ENCODE measurements around the gene WDFY4. TPM values are rescaled to one million over a fixed set of nuclear protein-coding genes. Genes with fewer than 3 reads are reported as not detected.
A peak's percentile ranks its signal among the peaks of the same experiment; 100 is the strongest.

WDFY4 gene
- total and polyA plus RNA-seq, 9 of the 15 experiments (the other 6 are each of a cell fraction or from before 2014, with no cell fraction given): 0.01 to 0.02 (median 0.01) TPM; not detected in 6

DNA sequence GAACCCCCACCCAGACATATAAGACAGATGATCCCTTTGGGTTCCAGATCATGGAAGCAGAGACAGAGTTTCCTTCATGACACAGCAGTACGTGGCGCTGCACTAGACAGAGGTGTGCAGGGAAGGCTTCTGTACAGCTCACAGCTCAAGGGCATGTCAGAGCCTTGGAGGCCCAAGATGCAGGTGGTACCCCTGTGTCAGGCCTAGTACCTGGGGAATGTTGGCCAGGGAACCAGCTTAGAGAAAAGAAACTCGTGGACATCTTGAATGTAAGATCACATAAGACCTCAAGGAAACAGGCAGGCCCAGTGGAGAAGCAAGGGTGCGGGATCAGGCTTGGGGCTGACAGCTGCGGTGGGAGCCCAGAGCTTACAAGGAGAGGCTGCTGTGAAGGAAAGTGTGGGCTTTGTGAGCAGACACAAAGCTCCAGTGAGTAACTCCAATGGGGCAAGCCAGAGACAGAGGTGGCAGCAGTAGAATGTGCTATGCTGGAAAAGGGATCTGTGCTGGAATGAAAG lies 91.4 kb downstream of the WDFY4 start:
- ATAC-seq: peak; percentile 34
- H3K4me1 ChIP-seq (replicated peaks in 1 of 2; ENCODE audit: control insufficient read depth in 2 of 2, insufficient read depth in 2 of 2, low read length in 2 of 2): peaks cover 0 to 8% of the 10 kb centered on the region in 2 experiments; a peak in 3 of 5 replicates
- POLR2A ChIA-PET: interaction anchor here (0.6 to 1.3 kb wide), 3 partner anchors 11 to 43 kb away, joined by 3 read pairs; no protein-coding TSS in a partner anchor
- H3K9me3 ChIP-seq (replicated peaks; ENCODE audit: control insufficient read depth, insufficient read depth, low read depth, low read length): no peaks in the 10 kb centered on the region
- CTCF ChIA-PET (ENCODE audit: low intra/inter-chr PET ratio): no interaction called here
- H3K79me2 ChIP-seq (ENCODE audit: control insufficient read depth, insufficient read depth, low read length): no peaks in the 10 kb centered on the region
- H3K36me3 ChIP-seq (ENCODE audit: control insufficient read depth, insufficient read depth, low read length): no peaks in the 10 kb centered on the region
- H3K4me3 ChIP-seq: no peak overlapping the region
- intact Hi-C loops (cut with micrococcal nuclease) (no loop called here), in situ Hi-C loops (cut with MboI) (no loop called here)
- H2AFZ ChIP-seq (ENCODE audit: low read depth, low read length): no peak overlapping the region
- WGBS (ENCODE audit: insufficient coverage, low coverage, missing lambda C conversion rate): 0% methylated on average over 5 of the region's 5 CpGs
- H3K27me3 ChIP-seq (ENCODE audit: control insufficient read depth in 2 of 2, insufficient read depth in 2 of 2, low read length in 2 of 2): peaks cover 0 to 26% of the 10 kb centered on the region in 2 experiments; a peak in 3 of 5 replicates
- no peak overlapping the region for H3K27ac ChIP-seq (ENCODE audit: extremely low read depth, low read depth, low read length)
- DNase-seq (ENCODE audit: extremely low read depth in 1 of 4, low spot score in 3 of 4): no peak
- no peaks in the 10 kb centered on the region for H3K9me1 ChIP-seq (ENCODE audit: control insufficient read depth, insufficient read depth, low read length)
- H3K4me2 ChIP-seq (ENCODE audit: insufficient read depth, low read length): peak overlapping the region; percentile 16; the same call in 1 of the 2 replicates
- H4K20me1 ChIP-seq (replicated peaks; ENCODE audit: control insufficient read depth, insufficient read depth, low read length): no peaks in the 10 kb centered on the region
- no TSS peak for BruUV-seq (replicated peaks)
- H3K9ac ChIP-seq (ENCODE audit: insufficient read depth in 1 of 2, low read depth in 2 of 2, low read length in 2 of 2): no peak overlapping the region
- FAIRE-seq: no peak
- no peak for TF ChIP-seq SIRT6 (IDR thresholded peaks at IDR 0.05; ENCODE audit: low read depth, low read length)
- TF ChIP-seq U2AF1 (optimal IDR thresholded peaks at IDR 0.05; ENCODE audit: low read depth, low read length): no peak
- no peak for TF ChIP-seq BRF1 (IDR thresholded peaks at IDR 0.05; ENCODE audit: borderline replicate concordance, extremely low read depth, insufficient read length)
- no peak for TF ChIP-seq LARP7 (IDR thresholded peaks at IDR 0.05)
- TF ChIP-seq, protein P1, sequence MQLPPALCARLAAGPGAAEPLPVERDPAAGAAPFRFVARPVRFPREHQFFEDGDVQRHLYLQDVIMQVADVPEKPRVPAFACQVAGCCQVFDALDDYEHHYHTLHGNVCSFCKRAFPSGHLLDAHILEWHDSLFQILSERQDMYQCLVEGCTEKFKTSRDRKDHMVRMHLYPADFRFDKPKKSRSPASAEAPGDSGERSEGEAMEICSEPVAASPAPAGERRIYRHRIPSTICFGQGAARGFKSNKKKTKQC (CRISPR knock-in tag; IDR thresholded peaks at IDR 0.05): no peak
- no peak for TF ChIP-seq TCF3 (CRISPR knock-in tag; IDR thresholded peaks at IDR 0.05)
- TF ChIP-seq CEBPB (tag; IDR thresholded peaks at IDR 0.05): no peak
- TF ChIP-seq CBX1 (IDR thresholded peaks at IDR 0.05; ENCODE audit: low read depth): no peak
- TF ChIP-seq GTF2A2 (tag; IDR thresholded peaks at IDR 0.05): no peak
- TF ChIP-seq, protein P2, sequence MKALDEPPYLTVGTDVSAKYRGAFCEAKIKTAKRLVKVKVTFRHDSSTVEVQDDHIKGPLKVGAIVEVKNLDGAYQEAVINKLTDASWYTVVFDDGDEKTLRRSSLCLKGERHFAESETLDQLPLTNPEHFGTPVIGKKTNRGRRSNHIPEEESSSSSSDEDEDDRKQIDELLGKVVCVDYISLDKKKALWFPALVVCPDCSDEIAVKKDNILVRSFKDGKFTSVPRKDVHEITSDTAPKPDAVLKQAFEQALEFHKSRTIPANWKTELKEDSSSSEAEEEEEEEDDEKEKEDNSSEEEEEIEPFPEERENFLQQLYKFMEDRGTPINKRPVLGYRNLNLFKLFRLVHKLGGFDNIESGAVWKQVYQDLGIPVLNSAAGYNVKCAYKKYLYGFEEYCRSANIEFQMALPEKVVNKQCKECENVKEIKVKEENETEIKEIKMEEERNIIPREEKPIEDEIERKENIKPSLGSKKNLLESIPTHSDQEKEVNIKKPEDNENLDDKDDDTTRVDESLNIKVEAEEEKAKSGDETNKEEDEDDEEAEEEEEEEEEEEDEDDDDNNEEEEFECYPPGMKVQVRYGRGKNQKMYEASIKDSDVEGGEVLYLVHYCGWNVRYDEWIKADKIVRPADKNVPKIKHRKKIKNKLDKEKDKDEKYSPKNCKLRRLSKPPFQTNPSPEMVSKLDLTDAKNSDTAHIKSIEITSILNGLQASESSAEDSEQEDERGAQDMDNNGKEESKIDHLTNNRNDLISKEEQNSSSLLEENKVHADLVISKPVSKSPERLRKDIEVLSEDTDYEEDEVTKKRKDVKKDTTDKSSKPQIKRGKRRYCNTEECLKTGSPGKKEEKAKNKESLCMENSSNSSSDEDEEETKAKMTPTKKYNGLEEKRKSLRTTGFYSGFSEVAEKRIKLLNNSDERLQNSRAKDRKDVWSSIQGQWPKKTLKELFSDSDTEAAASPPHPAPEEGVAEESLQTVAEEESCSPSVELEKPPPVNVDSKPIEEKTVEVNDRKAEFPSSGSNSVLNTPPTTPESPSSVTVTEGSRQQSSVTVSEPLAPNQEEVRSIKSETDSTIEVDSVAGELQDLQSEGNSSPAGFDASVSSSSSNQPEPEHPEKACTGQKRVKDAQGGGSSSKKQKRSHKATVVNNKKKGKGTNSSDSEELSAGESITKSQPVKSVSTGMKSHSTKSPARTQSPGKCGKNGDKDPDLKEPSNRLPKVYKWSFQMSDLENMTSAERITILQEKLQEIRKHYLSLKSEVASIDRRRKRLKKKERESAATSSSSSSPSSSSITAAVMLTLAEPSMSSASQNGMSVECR (CRISPR knock-in tag; IDR thresholded peaks at IDR 0.05): no peak
- TF ChIP-seq PHB (CRISPR knock-in tag; IDR thresholded peaks at IDR 0.05): no peak
